ENCODE results near the gene GPC5.

Gene GPC5

DNA sequence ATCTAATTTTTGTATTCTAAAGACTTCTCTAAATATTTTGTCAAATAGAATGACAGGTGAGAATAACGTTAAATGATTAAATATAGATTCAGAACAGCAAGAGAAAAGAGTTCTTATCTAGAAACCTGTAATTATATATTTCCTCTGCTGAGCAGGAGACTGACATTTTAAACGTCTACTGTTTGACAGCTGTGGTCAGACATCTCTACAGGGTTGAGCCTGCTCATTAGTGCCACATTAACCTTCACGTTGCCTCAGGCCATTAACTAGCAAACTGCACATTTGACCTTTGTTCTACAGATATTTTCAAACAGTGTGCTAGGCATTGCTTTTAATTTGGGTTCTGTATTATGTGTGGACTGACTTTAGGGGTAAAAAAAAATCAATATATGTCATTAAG is 347.5 kb downstream of the GPC5 start:
- TF ChIP-seq TEAD4 (IDR thresholded peaks at IDR 0.05), result no peak
- no peak for TF ChIP-seq TAF1 (IDR thresholded peaks at IDR 0.05; ENCODE audit: low read depth)
- no peak for TF ChIP-seq EGR1 (IDR thresholded peaks at IDR 0.05)
- no peak for TF ChIP-seq FOXM1 (IDR thresholded peaks at IDR 0.05; ENCODE audit: borderline replicate concordance, low read depth)
- no peak for TF ChIP-seq RAD21 (IDR thresholded peaks at IDR 0.05; ENCODE audit: low read depth)
- TF ChIP-seq CREB1 (IDR thresholded peaks at IDR 0.05; ENCODE audit: low read depth), result no peak
- TF ChIP-seq CEBPB (IDR thresholded peaks at IDR 0.05), result no peak
- TF ChIP-seq ZBTB7A (IDR thresholded peaks at IDR 0.05; ENCODE audit: low read depth), result no peak
- TF ChIP-seq NFIC (IDR thresholded peaks at IDR 0.05), result no peak
- TF ChIP-seq, protein P1, sequence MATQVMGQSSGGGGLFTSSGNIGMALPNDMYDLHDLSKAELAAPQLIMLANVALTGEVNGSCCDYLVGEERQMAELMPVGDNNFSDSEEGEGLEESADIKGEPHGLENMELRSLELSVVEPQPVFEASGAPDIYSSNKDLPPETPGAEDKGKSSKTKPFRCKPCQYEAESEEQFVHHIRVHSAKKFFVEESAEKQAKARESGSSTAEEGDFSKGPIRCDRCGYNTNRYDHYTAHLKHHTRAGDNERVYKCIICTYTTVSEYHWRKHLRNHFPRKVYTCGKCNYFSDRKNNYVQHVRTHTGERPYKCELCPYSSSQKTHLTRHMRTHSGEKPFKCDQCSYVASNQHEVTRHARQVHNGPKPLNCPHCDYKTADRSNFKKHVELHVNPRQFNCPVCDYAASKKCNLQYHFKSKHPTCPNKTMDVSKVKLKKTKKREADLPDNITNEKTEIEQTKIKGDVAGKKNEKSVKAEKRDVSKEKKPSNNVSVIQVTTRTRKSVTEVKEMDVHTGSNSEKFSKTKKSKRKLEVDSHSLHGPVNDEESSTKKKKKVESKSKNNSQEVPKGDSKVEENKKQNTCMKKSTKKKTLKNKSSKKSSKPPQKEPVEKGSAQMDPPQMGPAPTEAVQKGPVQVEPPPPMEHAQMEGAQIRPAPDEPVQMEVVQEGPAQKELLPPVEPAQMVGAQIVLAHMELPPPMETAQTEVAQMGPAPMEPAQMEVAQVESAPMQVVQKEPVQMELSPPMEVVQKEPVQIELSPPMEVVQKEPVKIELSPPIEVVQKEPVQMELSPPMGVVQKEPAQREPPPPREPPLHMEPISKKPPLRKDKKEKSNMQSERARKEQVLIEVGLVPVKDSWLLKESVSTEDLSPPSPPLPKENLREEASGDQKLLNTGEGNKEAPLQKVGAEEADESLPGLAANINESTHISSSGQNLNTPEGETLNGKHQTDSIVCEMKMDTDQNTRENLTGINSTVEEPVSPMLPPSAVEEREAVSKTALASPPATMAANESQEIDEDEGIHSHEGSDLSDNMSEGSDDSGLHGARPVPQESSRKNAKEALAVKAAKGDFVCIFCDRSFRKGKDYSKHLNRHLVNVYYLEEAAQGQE (IDR thresholded peaks at IDR 0.05; ENCODE audit: low read depth), result no peak
- TF ChIP-seq, protein P2, sequence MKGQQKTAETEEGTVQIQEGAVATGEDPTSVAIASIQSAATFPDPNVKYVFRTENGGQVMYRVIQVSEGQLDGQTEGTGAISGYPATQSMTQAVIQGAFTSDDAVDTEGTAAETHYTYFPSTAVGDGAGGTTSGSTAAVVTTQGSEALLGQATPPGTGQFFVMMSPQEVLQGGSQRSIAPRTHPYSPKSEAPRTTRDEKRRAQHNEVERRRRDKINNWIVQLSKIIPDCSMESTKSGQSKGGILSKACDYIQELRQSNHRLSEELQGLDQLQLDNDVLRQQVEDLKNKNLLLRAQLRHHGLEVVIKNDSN (IDR thresholded peaks at IDR 0.05), result no peak
- no peak for TF ChIP-seq TCF12 (IDR thresholded peaks at IDR 0.05; ENCODE audit: low read depth)
- TF ChIP-seq EP300 (IDR thresholded peaks at IDR 0.05; ENCODE audit: borderline replicate concordance), result no peak
- TF ChIP-seq, protein P3, sequence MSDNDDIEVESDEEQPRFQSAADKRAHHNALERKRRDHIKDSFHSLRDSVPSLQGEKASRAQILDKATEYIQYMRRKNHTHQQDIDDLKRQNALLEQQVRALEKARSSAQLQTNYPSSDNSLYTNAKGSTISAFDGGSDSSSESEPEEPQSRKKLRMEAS (IDR thresholded peaks at IDR 0.05), result no peak
- no peak for TF ChIP-seq YY1 (IDR thresholded peaks at IDR 0.05; ENCODE audit: low read depth)

DNA sequence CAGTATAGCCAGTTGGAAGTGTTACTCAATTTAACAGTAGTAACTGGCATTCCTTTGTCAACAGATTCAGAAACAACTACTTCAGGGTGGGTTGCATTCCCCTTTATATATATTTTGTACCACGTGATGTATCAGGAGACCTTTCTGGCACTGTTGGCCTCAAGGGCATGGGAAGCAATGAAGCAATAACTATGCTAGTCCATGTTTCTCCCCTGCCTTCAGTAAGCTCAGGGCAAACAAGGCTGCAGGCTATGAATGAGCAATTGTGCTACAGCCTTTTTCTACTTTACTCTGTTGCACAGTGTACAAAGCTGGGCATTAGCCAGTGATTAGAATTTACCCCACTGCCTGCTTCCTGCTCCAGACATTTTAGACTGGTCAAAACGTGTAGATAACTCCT is 348.8 kb downstream of the GPC5 start:
- TF ChIP-seq, protein P3 (IDR thresholded peaks at IDR 0.05), result no peak
- TF ChIP-seq CEBPB (IDR thresholded peaks at IDR 0.05) (no peak), EP300 (IDR thresholded peaks at IDR 0.05; ENCODE audit: borderline replicate concordance) (no peak), TCF12 (IDR thresholded peaks at IDR 0.05; ENCODE audit: low read depth) (no peak), NFIC (IDR thresholded peaks at IDR 0.05) (no peak), YY1 (IDR thresholded peaks at IDR 0.05; ENCODE audit: low read depth) (no peak), ZBTB7A (IDR thresholded peaks at IDR 0.05; ENCODE audit: low read depth) (no peak), RAD21 (IDR thresholded peaks at IDR 0.05; ENCODE audit: low read depth) (no peak), EGR1 (IDR thresholded peaks at IDR 0.05) (no peak)

DNA sequence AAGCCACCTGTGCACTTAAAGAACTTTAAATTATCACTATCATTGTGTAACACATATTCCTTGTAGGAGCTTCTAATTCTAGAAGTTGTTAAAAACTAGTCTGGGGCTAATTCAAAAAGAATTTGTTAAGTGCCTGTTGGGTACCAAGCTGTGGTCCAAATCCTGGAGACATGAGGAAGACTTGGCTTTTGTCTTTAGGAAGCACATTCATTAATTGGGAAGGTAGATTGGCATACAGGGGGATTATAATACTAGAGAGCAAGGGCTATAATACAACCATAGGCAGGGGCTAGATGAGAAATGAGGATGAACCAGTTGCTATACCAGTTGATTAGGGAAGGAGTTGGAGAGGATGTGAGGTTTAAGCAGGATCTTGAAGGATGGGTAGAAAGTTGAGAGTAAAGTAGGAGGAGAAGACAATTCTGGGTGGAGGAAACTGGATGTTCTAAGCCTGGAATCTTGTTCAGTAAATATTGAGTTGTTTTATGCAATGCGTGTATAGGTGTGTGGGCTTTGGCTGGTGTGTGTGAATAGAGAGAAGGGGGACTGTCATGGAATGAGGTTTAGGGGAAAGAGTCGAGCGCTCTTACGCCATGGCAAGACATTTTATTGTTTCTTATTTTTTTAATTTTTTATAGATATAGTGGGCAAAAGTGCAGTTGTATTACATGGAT is 350.1 kb downstream of the GPC5 start:
- TF ChIP-seq TCF12 (IDR thresholded peaks at IDR 0.05; ENCODE audit: low read depth) (no peak), CEBPB (IDR thresholded peaks at IDR 0.05) (no peak), RAD21 (IDR thresholded peaks at IDR 0.05; ENCODE audit: low read depth) (no peak), YY1 (IDR thresholded peaks at IDR 0.05; ENCODE audit: low read depth) (no peak), ZBTB7A (IDR thresholded peaks at IDR 0.05; ENCODE audit: low read depth) (no peak), NFIC (IDR thresholded peaks at IDR 0.05) (no peak), EP300 (IDR thresholded peaks at IDR 0.05; ENCODE audit: borderline replicate concordance) (no peak), TEAD4 (IDR thresholded peaks at IDR 0.05) (no peak), CREB1 (IDR thresholded peaks at IDR 0.05; ENCODE audit: low read depth) (no peak), FOXM1 (IDR thresholded peaks at IDR 0.05; ENCODE audit: borderline replicate concordance, low read depth) (no peak), TAF1 (IDR thresholded peaks at IDR 0.05; ENCODE audit: low read depth) (no peak), EGR1 (IDR thresholded peaks at IDR 0.05) (no peak)
- TF ChIP-seq, protein P1 (IDR thresholded peaks at IDR 0.05; ENCODE audit: low read depth), result no peak
- TF ChIP-seq, protein P2 (IDR thresholded peaks at IDR 0.05), result no peak
- TF ChIP-seq, protein P3 (IDR thresholded peaks at IDR 0.05), result no peak

DNA sequence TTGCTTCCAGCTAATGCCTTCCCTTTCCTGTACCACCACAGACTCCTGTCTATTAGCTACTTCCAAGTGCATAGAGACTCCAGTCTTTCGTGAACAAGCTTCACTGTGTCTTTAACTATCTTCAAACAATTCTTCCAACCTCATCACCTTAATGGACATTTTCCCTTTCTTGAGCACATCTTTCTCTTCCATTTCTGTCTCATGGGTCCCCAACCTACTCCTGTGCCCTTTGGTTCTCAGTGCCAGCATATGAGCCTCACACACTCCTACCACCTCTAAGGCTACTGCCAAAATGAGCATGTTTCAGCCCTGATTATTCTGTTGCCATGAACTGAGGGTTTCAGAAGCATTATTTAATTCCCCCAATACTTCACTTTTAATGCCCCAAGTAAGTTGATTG is 360.3 kb downstream of the GPC5 start:
- TF ChIP-seq, protein P2 (IDR thresholded peaks at IDR 0.05), result no peak
- TF ChIP-seq YY1 (IDR thresholded peaks at IDR 0.05; ENCODE audit: low read depth) (no peak), TCF12 (IDR thresholded peaks at IDR 0.05; ENCODE audit: low read depth) (no peak), RAD21 (IDR thresholded peaks at IDR 0.05; ENCODE audit: low read depth) (no peak), CREB1 (IDR thresholded peaks at IDR 0.05; ENCODE audit: low read depth) (no peak), EGR1 (IDR thresholded peaks at IDR 0.05) (no peak), NFIC (IDR thresholded peaks at IDR 0.05) (no peak), ZBTB7A (IDR thresholded peaks at IDR 0.05; ENCODE audit: low read depth) (no peak), TAF1 (IDR thresholded peaks at IDR 0.05; ENCODE audit: low read depth) (no peak)
- TF ChIP-seq, protein P1 (IDR thresholded peaks at IDR 0.05; ENCODE audit: low read depth), result no peak
